ENCODE data around the gene LTBP2.

DNA sequence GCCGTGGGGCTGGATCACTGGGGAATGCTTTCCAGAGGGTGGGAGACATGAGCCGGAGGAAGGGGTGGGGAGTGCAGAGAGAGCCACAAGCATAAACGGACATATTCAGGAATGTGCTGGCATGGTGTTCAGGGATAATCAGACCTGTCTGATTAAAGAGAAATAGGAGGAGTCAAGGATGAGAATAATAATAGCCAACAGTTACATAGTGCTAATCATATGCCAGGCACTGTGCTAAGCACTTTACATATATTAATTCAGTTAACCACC, 43.7 kb downstream of the LTBP2 start:
- TF ChIP-seq, protein P1, sequence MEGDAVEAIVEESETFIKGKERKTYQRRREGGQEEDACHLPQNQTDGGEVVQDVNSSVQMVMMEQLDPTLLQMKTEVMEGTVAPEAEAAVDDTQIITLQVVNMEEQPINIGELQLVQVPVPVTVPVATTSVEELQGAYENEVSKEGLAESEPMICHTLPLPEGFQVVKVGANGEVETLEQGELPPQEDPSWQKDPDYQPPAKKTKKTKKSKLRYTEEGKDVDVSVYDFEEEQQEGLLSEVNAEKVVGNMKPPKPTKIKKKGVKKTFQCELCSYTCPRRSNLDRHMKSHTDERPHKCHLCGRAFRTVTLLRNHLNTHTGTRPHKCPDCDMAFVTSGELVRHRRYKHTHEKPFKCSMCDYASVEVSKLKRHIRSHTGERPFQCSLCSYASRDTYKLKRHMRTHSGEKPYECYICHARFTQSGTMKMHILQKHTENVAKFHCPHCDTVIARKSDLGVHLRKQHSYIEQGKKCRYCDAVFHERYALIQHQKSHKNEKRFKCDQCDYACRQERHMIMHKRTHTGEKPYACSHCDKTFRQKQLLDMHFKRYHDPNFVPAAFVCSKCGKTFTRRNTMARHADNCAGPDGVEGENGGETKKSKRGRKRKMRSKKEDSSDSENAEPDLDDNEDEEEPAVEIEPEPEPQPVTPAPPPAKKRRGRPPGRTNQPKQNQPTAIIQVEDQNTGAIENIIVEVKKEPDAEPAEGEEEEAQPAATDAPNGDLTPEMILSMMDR (IDR thresholded peaks at IDR 0.05): no peak
- TF ChIP-seq POLR2A (IDR thresholded peaks at IDR 0.05): no peak

All from thyroid gland (tissue), 4 donors.